ENCODE measurements around the gene RSPO1. TPM values are rescaled to one million over a fixed set of nuclear protein-coding genes. Genes with fewer than 3 reads are reported as not detected.

Gene RSPO1
- total and polyA plus RNA-seq, 4 donors: 0.06 to 0.14 (median 0.08) TPM; not detected in 1

- TF ChIP-seq HNF4A (conservative IDR thresholded peaks at IDR 0.05): no peak
- TF ChIP-seq GABPA (IDR thresholded peaks at IDR 0.05 in 1 of 2, conservative IDR thresholded peaks at IDR 0.05 in 1 of 2): no peak
- TF ChIP-seq FOXA2 (IDR thresholded peaks at IDR 0.05): no peak
- no peak for TF ChIP-seq CTCF (IDR thresholded peaks at IDR 0.05; ENCODE audit: low read depth, low read length, missing input control)
- TF ChIP-seq REST (IDR thresholded peaks at IDR 0.05): no peak
- TF ChIP-seq HNF4G (IDR thresholded peaks at IDR 0.05): no peak
- no peak overlapping the region for H3K4me3 ChIP-seq (ENCODE audit: low read depth in 1 of 3, low read length in 3 of 3)
Observed at GRCh38 chr1:37662031-37662755, 27.5 kb upstream of the RSPO1 start.

DNA sequence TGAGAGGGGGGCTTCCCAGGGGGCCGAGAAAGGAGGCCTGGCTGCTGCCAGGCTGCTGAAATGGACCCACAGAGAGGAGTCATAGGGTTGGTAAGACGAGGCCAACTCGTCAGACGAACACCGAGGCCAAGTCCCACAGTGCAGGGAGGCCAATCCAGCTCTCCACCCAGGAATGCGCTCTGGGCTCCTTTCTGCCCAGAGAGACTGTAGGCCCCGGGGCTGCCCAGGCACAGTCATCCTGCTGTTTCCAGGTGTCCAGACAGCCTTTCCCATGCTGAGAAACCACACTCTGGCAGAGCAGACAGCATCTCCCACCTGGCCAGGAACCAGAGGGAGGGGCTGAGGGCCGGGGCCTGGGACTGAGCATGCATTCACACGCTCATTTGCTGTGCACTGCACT, 26.7 kb upstream of the RSPO1 start:
- H3K27me3 ChIP-seq (ENCODE audit: control insufficient read depth in 4 of 4, insufficient read depth in 4 of 4, low read length in 3 of 4): no peaks in the 10 kb centered on the region
- TF ChIP-seq CTCF (IDR thresholded peaks at IDR 0.05; ENCODE audit: low read depth, low read length, missing input control) (no peak), JUND (IDR thresholded peaks at IDR 0.05) (no peak), GABPA (IDR thresholded peaks at IDR 0.05 in 1 of 2, conservative IDR thresholded peaks at IDR 0.05 in 1 of 2) (no peak), HNF4A (conservative IDR thresholded peaks at IDR 0.05) (no peak), MAX (IDR thresholded peaks at IDR 0.05) (no peak), TAF1 (conservative IDR thresholded peaks at IDR 0.05) (no peak), EGR1 (IDR thresholded peaks at IDR 0.05; ENCODE audit: low read depth in 2 of 2) (no peak), HNF4G (IDR thresholded peaks at IDR 0.05) (no peak), SP1 (IDR thresholded peaks at IDR 0.05) (no peak), RAD21 (IDR thresholded peaks at IDR 0.05) (no peak), FOXA2 (IDR thresholded peaks at IDR 0.05) (no peak), NR2F2 (IDR thresholded peaks at IDR 0.05) (no peak), REST (IDR thresholded peaks at IDR 0.05) (no peak), RXRA (IDR thresholded peaks at IDR 0.05) (no peak), YY1 (IDR thresholded peaks at IDR 0.05) (no peak), ZBTB33 (IDR thresholded peaks at IDR 0.05) (no peak)
- TF ChIP-seq, protein P1, sequence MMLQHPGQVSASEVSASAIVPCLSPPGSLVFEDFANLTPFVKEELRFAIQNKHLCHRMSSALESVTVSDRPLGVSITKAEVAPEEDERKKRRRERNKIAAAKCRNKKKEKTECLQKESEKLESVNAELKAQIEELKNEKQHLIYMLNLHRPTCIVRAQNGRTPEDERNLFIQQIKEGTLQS (IDR thresholded peaks at IDR 0.05): no peak

More at GRCh38 chr1:37662031-37662755, 27.5 kb upstream of the RSPO1 start:
- no peak overlapping the region for H3K27ac ChIP-seq (ENCODE audit: low read depth in 1 of 2, low read length in 2 of 2)
- 83% methylated on average over 11 of the region's 11 CpGs for WGBS
- DNase-seq (ENCODE audit: low spot score): no peak
- no peaks in the 10 kb centered on the region for H3K36me3 ChIP-seq (ENCODE audit: control insufficient read depth in 4 of 4, insufficient read depth in 3 of 4, low read depth in 1 of 4, low read length in 3 of 4)
- no peaks in the 10 kb centered on the region for H3K27me3 ChIP-seq (ENCODE audit: control insufficient read depth in 4 of 4, insufficient read depth in 4 of 4, low read length in 3 of 4)
- no peak overlapping the region for H3K9ac ChIP-seq (ENCODE audit: low read depth in 1 of 2, low read length in 2 of 2)
- no peaks in the 10 kb centered on the region for H3K4me1 ChIP-seq (ENCODE audit: control insufficient read depth in 4 of 4, insufficient read depth in 4 of 4, low read length in 3 of 4)
- no peaks in the 10 kb centered on the region for H3K9me3 ChIP-seq (ENCODE audit: control insufficient read depth in 4 of 4, low read length in 3 of 4)

More for the DNA sequence above, 26.7 kb upstream of the RSPO1 start:
- Histone ChIP-seq H3K9me3 (ENCODE audit: control insufficient read depth in 4 of 4, low read length in 3 of 4) (no peaks in the 10 kb centered on the region), H3K4me3 (ENCODE audit: low read depth in 1 of 3, low read length in 3 of 3) (no peak overlapping the region), H3K4me1 (ENCODE audit: control insufficient read depth in 4 of 4, insufficient read depth in 4 of 4, low read length in 3 of 4) (no peaks in the 10 kb centered on the region), H3K36me3 (ENCODE audit: control insufficient read depth in 4 of 4, insufficient read depth in 3 of 4, low read depth in 1 of 4, low read length in 3 of 4) (no peaks in the 10 kb centered on the region), H3K9ac (ENCODE audit: low read depth in 1 of 2, low read length in 2 of 2) (no peak overlapping the region), H3K27ac (ENCODE audit: low read depth in 1 of 2, low read length in 2 of 2) (no peak overlapping the region)
- no peak for DNase-seq (ENCODE audit: low spot score)
- WGBS: 74% methylated on average over 9 of the region's 9 CpGs

All from liver (tissue), 9 donors.